ENCODE data around the gene NR1D2. TPM values are rescaled to one million over a fixed set of nuclear protein-coding genes. Genes with fewer than 3 reads are reported as not detected.

Gene NR1D2
- total RNA-seq, 1 donor from 2014 or later: 19.4 TPM

GRCh38 chr3:23971684-23972083, 26.6 kb downstream of the NR1D2 start:
- Histone ChIP-seq H3K9me3 (no peaks in the 10 kb centered on the region), H3K4me1 (peaks cover 8% of the 10 kb centered on the region), H3K27me3 (no peaks in the 10 kb centered on the region), H3K36me3 (peaks cover 0 to 22% of the 10 kb centered on the region in 2 donors), H3K4me3 (no peak overlapping the region), H3K27ac (no peak overlapping the region)
- intact Hi-C loops (cut with DNase I): no loop called here
- TF ChIP-seq POLR2AphosphoS5 (IDR thresholded peaks at IDR 0.05; ENCODE audit: insufficient read depth in 1 of 2, low read depth in 1 of 2): no peak
- TF ChIP-seq POLR2A (IDR thresholded peaks at IDR 0.05): no peak
- TF ChIP-seq CTCF (IDR thresholded peaks at IDR 0.05): no peak
- no peak for DNase-seq (ENCODE audit: extremely low spot score in 2 of 2)

- no peak for TF ChIP-seq POLR2AphosphoS5 (IDR thresholded peaks at IDR 0.05; ENCODE audit: insufficient read depth in 1 of 2, low read depth in 1 of 2)
- no peak for TF ChIP-seq CTCF (IDR thresholded peaks at IDR 0.05)
- no peak for TF ChIP-seq POLR2A (IDR thresholded peaks at IDR 0.05)
- intact Hi-C loops (cut with DNase I): no loop called here
- no peak overlapping the region for H3K27ac ChIP-seq
- H3K36me3 ChIP-seq: peaks cover 0 to 8% of the 10 kb centered on the region in 2 donors
- no peaks in the 10 kb centered on the region for H3K9me3 ChIP-seq
- no peak for DNase-seq (ENCODE audit: extremely low spot score in 2 of 2)
- no peaks in the 10 kb centered on the region for H3K27me3 ChIP-seq
- H3K4me3 ChIP-seq: no peak overlapping the region
- H3K4me1 ChIP-seq: no peaks in the 10 kb centered on the region
Observed at GRCh38 chr3:23976555-23976954, 31.5 kb downstream of the NR1D2 start.

- H3K9me3 ChIP-seq: no peaks in the 10 kb centered on the region
- H3K4me1 ChIP-seq: no peaks in the 10 kb centered on the region
- H3K4me3 ChIP-seq: no peak overlapping the region
- intact Hi-C loops (cut with DNase I): no loop called here
- DNase-seq (ENCODE audit: extremely low spot score in 2 of 2): no peak
- TF ChIP-seq CTCF (IDR thresholded peaks at IDR 0.05) (no peak), POLR2AphosphoS5 (IDR thresholded peaks at IDR 0.05; ENCODE audit: insufficient read depth in 1 of 2, low read depth in 1 of 2) (no peak), POLR2A (IDR thresholded peaks at IDR 0.05) (no peak)
- H3K36me3 ChIP-seq: peaks cover 0 to 8% of the 10 kb centered on the region in 2 donors
- no peaks in the 10 kb centered on the region for H3K27me3 ChIP-seq
- no peak overlapping the region for H3K27ac ChIP-seq
Observed at GRCh38 chr3:23979569-23979968, 34.5 kb downstream of the NR1D2 start.

- no peak overlapping the region for H3K4me3 ChIP-seq
- TF ChIP-seq POLR2AphosphoS5 (IDR thresholded peaks at IDR 0.05; ENCODE audit: insufficient read depth in 1 of 2, low read depth in 1 of 2) (no peak), CTCF (IDR thresholded peaks at IDR 0.05) (no peak), POLR2A (IDR thresholded peaks at IDR 0.05) (no peak)
- H3K27me3 ChIP-seq: no peaks in the 10 kb centered on the region
- peaks cover 0 to 8% of the 10 kb centered on the region in 2 donors for H3K36me3 ChIP-seq
- no peaks in the 10 kb centered on the region for H3K4me1 ChIP-seq
- no peak for DNase-seq (ENCODE audit: extremely low spot score in 2 of 2)
- no peak overlapping the region for H3K27ac ChIP-seq
- H3K9me3 ChIP-seq: no peaks in the 10 kb centered on the region
- intact Hi-C loops (cut with DNase I): no loop called here
Observed at GRCh38 chr3:23981136-23981535, 36.0 kb downstream of the NR1D2 start.

GRCh38 chr3:23981955-23982354, 36.9 kb downstream of the NR1D2 start:
- no peaks in the 10 kb centered on the region for H3K4me1 ChIP-seq
- H3K4me3 ChIP-seq: no peak overlapping the region
- no peak for DNase-seq (ENCODE audit: extremely low spot score in 2 of 2)
- H3K27ac ChIP-seq: no peak overlapping the region
- intact Hi-C loops (cut with DNase I): no loop called here
- no peaks in the 10 kb centered on the region for H3K9me3 ChIP-seq
- H3K36me3 ChIP-seq: peaks cover 0 to 8% of the 10 kb centered on the region in 2 donors
- no peaks in the 10 kb centered on the region for H3K27me3 ChIP-seq
- TF ChIP-seq POLR2AphosphoS5 (IDR thresholded peaks at IDR 0.05; ENCODE audit: insufficient read depth in 1 of 2, low read depth in 1 of 2): no peak
- no peak for TF ChIP-seq POLR2A (IDR thresholded peaks at IDR 0.05)
- no peak for TF ChIP-seq CTCF (IDR thresholded peaks at IDR 0.05)

All from vagina (tissue), 2 donors.